Bronchial epithelial cell (primary cell): ENCODE data around the gene ORC6. TPM values are rescaled to one million over a fixed set of nuclear protein-coding genes. Genes with fewer than 3 reads are reported as not detected.
A peak's percentile ranks its signal among the peaks of the same experiment; 100 is the strongest.

Experiments
- DNase-seq: peaks from one replicate; pipeline ENCODE4 v3.0.0-alpha.2; 2010; ENCODE audit warnings: low read depth
- FAIRE-seq: peaks from 2 replicates; lab custom pipeline; 2011; peaks lifted over from hg19 to GRCh38; lab: Jason Lieb, UNC
- H3K27me3 ChIP-seq: 2 replicates; pipeline ENCODE4 v1.5.1; 2011; ENCODE audit warnings: low read length; ENCODE audit not compliant: control insufficient read depth, insufficient read depth
- H3K36me3 ChIP-seq: 2 replicates; pipeline ENCODE4 v1.5.1; 2011; ENCODE audit warnings: low read length; ENCODE audit not compliant: control insufficient read depth, insufficient read depth
- H3K4me3 ChIP-seq: 2 replicates; pipeline ENCODE4 v1.5.1; 2011; ENCODE audit warnings: mild to moderate bottlenecking, low read depth, low read length, control low read depth
- CTCF ChIP-seq: IDR thresholded peaks from 2 replicates; pipeline ENCODE4 v1.5.1; 2011; ENCODE audit warnings: mild to moderate bottlenecking, moderate library complexity, low read length, control low read depth, inconsistent platforms; ENCODE audit not compliant: insufficient read depth, severe bottlenecking
- total RNA-seq: library from RNA; depleted of rRNA; stranded (reverse); fragments of >200 nt; gene quantifications from 2 replicates; pipeline ENCODE4 v1.2.1, GENCODE V29; 2014

Gene ORC6
- total RNA-seq, 1 donor from 2014 or later, result 1.3 TPM

- no peak for TF ChIP-seq CTCF
- Histone ChIP-seq H3K4me3 (peak overlapping the region; percentile 94), H3K27me3 (no peaks in the 10 kb centered on the region), H3K36me3 (peaks cover 1% of the 10 kb centered on the region)
- no peak for DNase-seq
- FAIRE-seq, result no peak
Measured at GRCh38 chr16:46687486-46687885, 2.0 kb upstream of the ORC6 start.

- Histone ChIP-seq H3K4me3 (peak overlapping the region; percentile 94), H3K36me3 (peaks cover 1% of the 10 kb centered on the region), H3K27me3 (no peaks in the 10 kb centered on the region)
- TF ChIP-seq CTCF, result no peak
- peak; percentile 90 for DNase-seq
- FAIRE-seq, result no peak
Measured at GRCh38 chr16:46688101-46688653, 1.3 kb upstream of the ORC6 start.

- H3K36me3 ChIP-seq, result peaks cover 2% of the 10 kb centered on the region
- H3K4me3 ChIP-seq, result peak within 1 kb of the TSS; percentile 94
- TF ChIP-seq CTCF, result peak; percentile 26
- peak; percentile 94 for DNase-seq
- H3K27me3 ChIP-seq, result no peaks in the 10 kb centered on the region
- FAIRE-seq, result no peak
Measured at GRCh38 chr16:46688654-46689364, 650 bp upstream of the ORC6 start, which contains the start of gene VPS35. Gene VPS35, minus strand, starts transcription at chr16:46689178. Its CDS starts 45 bp downstream, at chr16:46689133.

- Histone ChIP-seq H3K27me3 (no peaks in the 10 kb centered on the region), H3K36me3 (peaks cover 2% of the 10 kb centered on the region), H3K4me3 (peak overlapping the region; percentile 94)
- no peak for FAIRE-seq
- no peak for TF ChIP-seq CTCF
- DNase-seq, result no peak
Measured at GRCh38 chr16:46690281-46691178, 1.1 kb downstream of the ORC6 start.

GRCh38 chr16:46691726-46692125 lies 2.3 kb downstream of the ORC6 start:
- FAIRE-seq (no peak), DNase-seq (no peak)
- no peak for TF ChIP-seq CTCF

More at GRCh38 chr16:46691726-46692125, 2.3 kb downstream of the ORC6 start:
- Histone ChIP-seq H3K27me3 (no peaks in the 10 kb centered on the region), H3K36me3 (peaks cover 2% of the 10 kb centered on the region), H3K4me3 (no peak overlapping the region)
